ENCODE measurements around the gene TFR2.

Gene TFR2

DNA sequence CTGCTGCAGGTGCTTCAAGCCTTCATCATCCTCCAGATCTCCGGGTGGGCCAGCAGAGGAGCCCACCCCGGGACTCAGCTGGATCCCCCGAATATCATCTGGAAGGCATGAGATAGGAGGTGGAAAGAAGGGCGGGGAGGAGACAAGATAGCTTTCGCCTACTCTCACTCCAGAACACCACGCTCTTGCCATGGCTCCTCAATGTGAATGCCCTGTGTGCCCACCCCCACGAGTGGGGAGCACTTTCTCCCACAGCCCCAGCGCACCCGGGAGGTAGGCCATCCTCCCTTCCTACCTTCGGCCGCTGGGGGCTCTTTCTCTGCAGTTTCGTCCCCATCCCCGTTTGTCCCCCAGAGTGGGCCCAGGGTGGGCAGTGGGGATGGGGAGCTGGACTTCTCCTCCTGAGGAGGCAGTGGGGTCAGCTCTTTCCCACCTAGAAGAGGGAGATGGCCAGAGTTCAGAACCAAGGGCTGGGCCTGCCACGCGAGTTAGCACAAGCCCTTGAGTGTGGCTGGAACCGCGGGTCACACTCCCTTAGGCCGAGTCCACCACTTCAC is 43.8 kb upstream of the TFR2 start:
- H4K91ac ChIP-seq (ENCODE audit: low read depth, low read length, poor library complexity): no peak overlapping the region
- peaks cover 74 to 100% of the 10 kb centered on the region in 2 donors for H3K36me3 ChIP-seq (replicated peaks in 1 of 2; ENCODE audit: control insufficient read depth in 2 of 2, insufficient read depth in 2 of 2, low read length in 2 of 2)
- no CpG with 5 or more reads among the region's 18 CpGs for WGBS, 2 donors (ENCODE audit: extremely low coverage in 2 of 2, insufficient read length in 2 of 2, insufficient replicate concordance in 1 of 2)

DNA sequence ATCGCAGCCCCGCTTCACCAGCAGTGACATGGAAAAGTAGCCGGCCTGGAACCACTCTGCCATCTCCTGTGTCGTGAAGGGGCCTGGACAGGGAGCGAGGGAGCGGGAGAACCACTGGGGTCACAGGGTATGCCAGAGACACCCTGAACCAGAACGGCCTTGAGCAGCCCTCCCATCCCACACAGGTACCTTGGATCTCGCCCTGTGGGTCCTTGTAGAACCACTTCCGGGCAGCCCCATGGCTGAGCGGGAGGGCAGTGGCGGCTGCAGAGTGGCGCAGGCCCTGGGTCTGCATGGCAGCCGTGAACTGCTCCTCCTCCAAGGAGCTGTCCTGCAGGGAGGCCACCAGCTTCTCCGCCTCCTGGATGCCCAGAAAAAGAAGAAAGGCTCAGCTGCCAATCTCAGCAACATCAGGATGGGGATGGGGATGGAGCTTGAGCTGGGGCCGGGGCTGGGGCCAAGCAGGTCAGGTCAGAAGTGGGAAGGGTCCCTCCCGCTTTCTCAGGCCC is 43.2 kb upstream of the TFR2 start:
- no peak overlapping the region for H2AFZ ChIP-seq (ENCODE audit: low read length)
- H3K4ac ChIP-seq (ENCODE audit: low read length): no peak overlapping the region
- no peak overlapping the region for H3K4me3 ChIP-seq (ENCODE audit: low read length in 2 of 2)
- no peak overlapping the region for H3K18ac ChIP-seq (ENCODE audit: low read length)
- no peak overlapping the region for H3K4me2 ChIP-seq (ENCODE audit: insufficient read depth, low read length, poor library complexity, severe bottlenecking)
- H3K36me3 ChIP-seq (replicated peaks in 1 of 2; ENCODE audit: control insufficient read depth in 2 of 2, insufficient read depth in 2 of 2, low read length in 2 of 2): peaks cover 75 to 100% of the 10 kb centered on the region in 2 donors
- no peak overlapping the region for H4K8ac ChIP-seq (ENCODE audit: low read depth, low read length)
- H2BK12ac ChIP-seq (ENCODE audit: low read length): no peak overlapping the region
- DNase-seq (ENCODE audit: low spot score): no peak
- H3K27me3 ChIP-seq (ENCODE audit: control insufficient read depth in 3 of 3, insufficient read depth in 3 of 3, low read depth in 1 of 3, low read length in 3 of 3): no peaks in the 10 kb centered on the region
- no peak overlapping the region for H2BK120ac ChIP-seq (ENCODE audit: low read depth, low read length)
- no peak overlapping the region for H2BK15ac ChIP-seq (ENCODE audit: low read length)
- no peak overlapping the region for H3K23ac ChIP-seq (ENCODE audit: low read depth, low read length, poor library complexity)
- H4K91ac ChIP-seq (ENCODE audit: low read depth, low read length, poor library complexity): no peak overlapping the region
- peaks cover 2% of the 10 kb centered on the region in 2 donors for H3K4me1 ChIP-seq (ENCODE audit: control insufficient read depth in 2 of 2, insufficient read depth in 1 of 2, low read depth in 1 of 2, low read length in 2 of 2)
- H2AK5ac ChIP-seq (ENCODE audit: low read depth, low read length): no peak overlapping the region
- no peak overlapping the region for H3K14ac ChIP-seq (ENCODE audit: low read length)
- H3K9me3 ChIP-seq (replicated peaks in 1 of 2; ENCODE audit: control insufficient read depth in 2 of 2, insufficient read depth in 1 of 2, low read depth in 1 of 2, low read length in 2 of 2): peaks cover 0 to 1% of the 10 kb centered on the region in 2 donors
- H3K79me1 ChIP-seq (ENCODE audit: low read depth, low read length): peaks cover 26% of the 10 kb centered on the region
- no peak overlapping the region for H3K27ac ChIP-seq (replicated peaks; ENCODE audit: low read length)
- H2BK5ac ChIP-seq (ENCODE audit: low read length): no peak overlapping the region
- H3K9ac ChIP-seq (ENCODE audit: low read depth, low read length, poor library complexity): no peak overlapping the region
- whole genome bisulfite sequencing, 2 donors (ENCODE audit: extremely low coverage in 2 of 2, insufficient read length in 2 of 2, insufficient replicate concordance in 1 of 2): no CpG with 5 or more reads among the region's 16 CpGs

More for the DNA sequence above, 43.8 kb upstream of the TFR2 start:
- Histone ChIP-seq H3K79me1 (ENCODE audit: low read depth, low read length) (peaks cover 27% of the 10 kb centered on the region), H2BK120ac (ENCODE audit: low read depth, low read length) (no peak overlapping the region), H3K4me1 (ENCODE audit: control insufficient read depth in 2 of 2, insufficient read depth in 1 of 2, low read depth in 1 of 2, low read length in 2 of 2) (peaks cover 2% of the 10 kb centered on the region in 2 donors), H3K4ac (ENCODE audit: low read length) (no peak overlapping the region), H2BK15ac (ENCODE audit: low read length) (no peak overlapping the region), H2BK12ac (ENCODE audit: low read length) (no peak overlapping the region), H3K4me3 (ENCODE audit: low read length in 2 of 2) (peak overlapping the region in 1 of 2 donors; percentile 17), H4K8ac (ENCODE audit: low read depth, low read length) (no peak overlapping the region), H3K23ac (ENCODE audit: low read depth, low read length, poor library complexity) (no peak overlapping the region), H3K27ac (replicated peaks; ENCODE audit: low read length) (no peak overlapping the region), H3K14ac (ENCODE audit: low read length) (no peak overlapping the region), H3K4me2 (ENCODE audit: insufficient read depth, low read length, poor library complexity, severe bottlenecking) (no peak overlapping the region), H2AFZ (ENCODE audit: low read length) (no peak overlapping the region), H2AK5ac (ENCODE audit: low read depth, low read length) (no peak overlapping the region), H2BK5ac (ENCODE audit: low read length) (no peak overlapping the region), H3K9ac (ENCODE audit: low read depth, low read length, poor library complexity) (no peak overlapping the region), H3K27me3 (ENCODE audit: control insufficient read depth in 3 of 3, insufficient read depth in 3 of 3, low read depth in 1 of 3, low read length in 3 of 3) (no peaks in the 10 kb centered on the region), H3K9me3 (replicated peaks in 1 of 2; ENCODE audit: control insufficient read depth in 2 of 2, insufficient read depth in 1 of 2, low read depth in 1 of 2, low read length in 2 of 2) (peaks cover 0 to 1% of the 10 kb centered on the region in 2 donors), H3K18ac (ENCODE audit: low read length) (no peak overlapping the region)
- DNase-seq (ENCODE audit: low spot score): no peak

DNA sequence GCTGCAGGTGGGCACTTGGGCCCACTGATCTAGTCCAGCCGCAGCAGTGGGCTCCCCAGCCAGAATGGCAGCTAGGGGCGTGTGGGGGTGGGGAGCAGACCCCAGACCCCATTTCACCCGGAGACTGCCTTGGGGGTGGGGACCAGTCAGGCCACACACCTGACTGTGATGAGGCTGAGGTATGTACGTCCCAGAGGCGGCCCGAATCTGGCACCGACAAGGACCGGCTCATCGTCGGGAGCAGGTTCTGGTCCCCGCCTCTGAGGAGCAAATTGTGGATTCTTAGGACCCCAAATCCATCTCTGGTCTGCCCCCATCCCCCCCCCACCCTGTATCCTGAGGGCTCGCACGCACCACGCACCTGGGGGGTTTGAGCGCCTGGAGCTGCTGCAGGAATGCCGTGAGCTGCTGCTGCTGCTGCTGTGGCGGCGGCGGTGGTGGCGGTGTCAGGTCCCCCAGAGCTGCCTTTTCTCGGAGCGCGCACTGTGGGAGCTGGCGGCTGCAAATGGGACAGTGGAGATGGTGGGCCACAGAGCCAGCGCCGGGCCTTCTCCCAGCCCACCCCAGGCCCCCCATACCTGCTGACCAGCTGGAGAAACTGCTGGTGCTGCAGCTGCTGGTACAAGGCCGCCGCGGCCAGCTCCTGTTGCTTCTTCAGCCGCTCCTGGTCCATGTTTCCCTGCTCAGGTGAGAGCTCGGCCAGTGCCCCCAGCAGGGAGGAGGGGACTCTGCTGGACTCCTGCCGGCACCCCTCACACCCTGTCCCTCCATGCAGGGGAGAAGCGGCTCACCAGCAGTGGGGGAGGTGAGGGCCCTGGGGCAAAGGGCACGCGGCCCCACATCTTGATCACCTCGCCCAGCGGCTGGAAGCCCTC is 42.5 kb upstream of the TFR2 start:
- peaks cover 0 to 1% of the 10 kb centered on the region in 2 donors for H3K9me3 ChIP-seq (replicated peaks in 1 of 2; ENCODE audit: control insufficient read depth in 2 of 2, insufficient read depth in 1 of 2, low read depth in 1 of 2, low read length in 2 of 2)
- H3K36me3 ChIP-seq (replicated peaks in 1 of 2; ENCODE audit: control insufficient read depth in 2 of 2, insufficient read depth in 2 of 2, low read length in 2 of 2): peaks cover 70 to 100% of the 10 kb centered on the region in 2 donors

More for the DNA sequence above, 42.5 kb upstream of the TFR2 start:
- no peak overlapping the region for H3K9ac ChIP-seq (ENCODE audit: low read depth, low read length, poor library complexity)
- no peak overlapping the region for H3K18ac ChIP-seq (ENCODE audit: low read length)
- no peak overlapping the region for H3K4me3 ChIP-seq (ENCODE audit: low read length in 2 of 2)
- DNase-seq (ENCODE audit: low spot score): no peak
- H3K79me1 ChIP-seq (ENCODE audit: low read depth, low read length): peaks cover 23% of the 10 kb centered on the region
- H3K4ac ChIP-seq (ENCODE audit: low read length): no peak overlapping the region
- H2BK12ac ChIP-seq (ENCODE audit: low read length): no peak overlapping the region
- H2AFZ ChIP-seq (ENCODE audit: low read length): no peak overlapping the region
- no peak overlapping the region for H2BK120ac ChIP-seq (ENCODE audit: low read depth, low read length)
- no peak overlapping the region for H3K27ac ChIP-seq (replicated peaks; ENCODE audit: low read length)
- no CpG with 5 or more reads among the region's 37 CpGs for WGBS, 2 donors (ENCODE audit: extremely low coverage in 2 of 2, insufficient read length in 2 of 2, insufficient replicate concordance in 1 of 2)
- no peak overlapping the region for H2BK15ac ChIP-seq (ENCODE audit: low read length)
- no peak overlapping the region for H3K4me2 ChIP-seq (ENCODE audit: insufficient read depth, low read length, poor library complexity, severe bottlenecking)
- H2BK5ac ChIP-seq (ENCODE audit: low read length): no peak overlapping the region
- no peak overlapping the region for H3K14ac ChIP-seq (ENCODE audit: low read length)
- peaks cover 0 to 2% of the 10 kb centered on the region in 2 donors for H3K4me1 ChIP-seq (ENCODE audit: control insufficient read depth in 2 of 2, insufficient read depth in 1 of 2, low read depth in 1 of 2, low read length in 2 of 2)
- H3K23ac ChIP-seq (ENCODE audit: low read depth, low read length, poor library complexity): peak overlapping the region; percentile 12
- H2AK5ac ChIP-seq (ENCODE audit: low read depth, low read length): no peak overlapping the region
- H4K91ac ChIP-seq (ENCODE audit: low read depth, low read length, poor library complexity): no peak overlapping the region
- no peaks in the 10 kb centered on the region for H3K27me3 ChIP-seq (ENCODE audit: control insufficient read depth in 3 of 3, insufficient read depth in 3 of 3, low read depth in 1 of 3, low read length in 3 of 3)
- H4K8ac ChIP-seq (ENCODE audit: low read depth, low read length): peak overlapping the region; percentile 17

Measured in neuronal stem cell (in vitro differentiated cells).